NT2/D1 (cell line): ENCODE measurements around the gene COIL.

Experiments used
- SUZ12 ChIP-seq: IDR thresholded peaks from 2 replicates; pipeline ENCODE4 v1.6.1; 2011; ENCODE audit not compliant: insufficient read length, insufficient read depth; ENCODE audit errors: extremely low read depth
- YY1 ChIP-seq: IDR thresholded peaks from 2 replicates; pipeline ENCODE4 v1.6.1; 2011; ENCODE audit not compliant: insufficient read length, insufficient read depth
- ZNF274 ChIP-seq: IDR thresholded peaks from 2 replicates; pipeline ENCODE4 v1.6.1; 2011; ENCODE audit warnings: mild to moderate bottlenecking, low read depth, low read length

GRCh38 chr17:56975656-56976055 is 14.8 kb upstream of the COIL start:
- TF ChIP-seq ZNF274 (no peak), SUZ12 (no peak), YY1 (no peak)
